Measurements from ENCODE around the gene PNMA5. TPM values are rescaled to one million over a fixed set of nuclear protein-coding genes. Genes with fewer than 3 reads are reported as not detected.
"Not testable (repeated sequence)": the region's sequence is repeated elsewhere in the genome, so short reads cannot be mapped to it uniquely, and the experiment has no call there.

Gene PNMA5
- polyA plus RNA-seq, 1 donor from 2014 or later = 1.4 TPM

- Histone ChIP-seq H2AFZ (ENCODE audit: low read depth, low read length) (no peak overlapping the region), H3K4me3 (ENCODE audit: low read length) (no peak overlapping the region), H4K20me1 (ENCODE audit: insufficient read depth) (no peaks in the 10 kb centered on the region), H3K36me3 (ENCODE audit: insufficient read depth, low read length) (no peaks in the 10 kb centered on the region), H3K4me2 (ENCODE audit: low read length) (no peak overlapping the region), H3K9me3 (ENCODE audit: low read length) (no peaks in the 10 kb centered on the region), H3F3A (ENCODE audit: insufficient read depth, low read length, poor library complexity, severe bottlenecking) (no peaks in the 10 kb centered on the region), H3K9me2 (ENCODE audit: insufficient read depth, low read length) (no peaks in the 10 kb centered on the region), H3K27me3 (ENCODE audit: insufficient read depth, low read depth, low read length) (no peaks in the 10 kb centered on the region), H3K27ac (ENCODE audit: low read length) (no peak overlapping the region), H3K79me2 (replicated peaks; ENCODE audit: insufficient read depth, low read length) (no peaks in the 10 kb centered on the region), H3K9ac (ENCODE audit: low read length) (no peak overlapping the region)
- no peak for TF ChIP-seq POLR2AphosphoS5 (IDR thresholded peaks at IDR 0.05)
- TF ChIP-seq CTCF (IDR thresholded peaks at IDR 0.05; ENCODE audit: poor library complexity, severe bottlenecking) = no peak
- TF ChIP-seq MXI1 (conservative IDR thresholded peaks at IDR 0.05; ENCODE audit: poor library complexity, severe bottlenecking) = no peak
- no peak for TF ChIP-seq RAD21 (conservative IDR thresholded peaks at IDR 0.05)
- TF ChIP-seq TAF1 (IDR thresholded peaks at IDR 0.05; ENCODE audit: low read depth) = no peak
- no peak for TF ChIP-seq EP300 (conservative IDR thresholded peaks at IDR 0.05; ENCODE audit: poor library complexity, severe bottlenecking)
Observed at GRCh38 chrX:153004780-153005179, 10.9 kb upstream of the PNMA5 start.

- Histone ChIP-seq H3K36me3 (ENCODE audit: insufficient read depth, low read length) (no peaks in the 10 kb centered on the region), H3K9ac (ENCODE audit: low read length) (no peak overlapping the region), H3K9me2 (ENCODE audit: insufficient read depth, low read length) (no peaks in the 10 kb centered on the region), H4K20me1 (ENCODE audit: insufficient read depth) (no peaks in the 10 kb centered on the region), H3K9me3 (ENCODE audit: low read length) (no peaks in the 10 kb centered on the region), H2AFZ (ENCODE audit: low read depth, low read length) (no peak overlapping the region), H3K4me3 (ENCODE audit: low read length) (no peak overlapping the region), H3K79me2 (replicated peaks; ENCODE audit: insufficient read depth, low read length) (no peaks in the 10 kb centered on the region), H3K27me3 (ENCODE audit: insufficient read depth, low read depth, low read length) (no peaks in the 10 kb centered on the region), H3K27ac (ENCODE audit: low read length) (no peak overlapping the region), H3F3A (ENCODE audit: insufficient read depth, low read length, poor library complexity, severe bottlenecking) (no peaks in the 10 kb centered on the region), H3K4me2 (ENCODE audit: low read length) (no peak overlapping the region)
- TF ChIP-seq MXI1 (conservative IDR thresholded peaks at IDR 0.05; ENCODE audit: poor library complexity, severe bottlenecking) (no peak), REST (IDR thresholded peaks at IDR 0.05; ENCODE audit: borderline replicate concordance) (no peak), RAD21 (conservative IDR thresholded peaks at IDR 0.05) (no peak), EP300 (conservative IDR thresholded peaks at IDR 0.05; ENCODE audit: poor library complexity, severe bottlenecking) (no peak), CTCF (IDR thresholded peaks at IDR 0.05; ENCODE audit: poor library complexity, severe bottlenecking) (no peak), EZH2 (IDR thresholded peaks at IDR 0.05; ENCODE audit: borderline replicate concordance, insufficient read depth, low read length, poor library complexity, severe bottlenecking) (no peak), TAF1 (IDR thresholded peaks at IDR 0.05; ENCODE audit: low read depth) (no peak), SMC3 (conservative IDR thresholded peaks at IDR 0.05; ENCODE audit: poor library complexity) (no peak), POLR2AphosphoS5 (IDR thresholded peaks at IDR 0.05) (no peak)
Observed at GRCh38 chrX:153003981-153004380, 10.1 kb upstream of the PNMA5 start.

GRCh38 chrX:153002182-153002581 is 8.3 kb upstream of the PNMA5 start:
- not testable (repeated sequence) for H3K4me3 ChIP-seq (ENCODE audit: low read length); H3K27me3 ChIP-seq (ENCODE audit: insufficient read depth, low read depth, low read length); H3K79me2 ChIP-seq (replicated peaks; ENCODE audit: insufficient read depth, low read length); H3K9me2 ChIP-seq (ENCODE audit: insufficient read depth, low read length); H3K9ac ChIP-seq (ENCODE audit: low read length); H3K36me3 ChIP-seq (ENCODE audit: insufficient read depth, low read length); H2AFZ ChIP-seq (ENCODE audit: low read depth, low read length); H4K20me1 ChIP-seq (ENCODE audit: insufficient read depth); H3K27ac ChIP-seq (ENCODE audit: low read length); H3K4me2 ChIP-seq (ENCODE audit: low read length); H3K9me3 ChIP-seq (ENCODE audit: low read length); H3F3A ChIP-seq (ENCODE audit: insufficient read depth, low read length, poor library complexity, severe bottlenecking)

Measured in neural cell (in vitro differentiated cells).